ENCODE data around the gene L3MBTL3.

DNA sequence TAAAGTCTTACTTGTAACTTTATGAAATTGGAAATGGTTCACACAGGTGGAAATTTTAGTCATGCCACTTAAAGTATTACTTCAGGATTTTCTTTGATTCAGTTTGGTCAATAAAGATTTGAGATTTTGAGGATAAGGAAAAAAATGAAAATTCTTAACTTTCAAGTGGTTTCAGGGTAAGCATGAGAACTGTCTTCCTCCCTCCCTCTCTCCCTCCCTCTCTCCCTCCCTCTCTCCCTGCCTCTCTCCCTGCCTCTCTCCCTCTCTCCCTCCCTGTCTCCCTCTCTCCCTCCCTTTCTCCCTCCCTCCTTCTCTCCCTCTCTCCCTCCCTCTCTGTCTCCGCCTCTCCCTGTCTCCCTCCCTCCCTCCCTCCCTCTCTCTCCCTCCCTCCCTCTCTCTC is 36.9 kb downstream of the L3MBTL3 start:
- TF ChIP-seq, protein P1, sequence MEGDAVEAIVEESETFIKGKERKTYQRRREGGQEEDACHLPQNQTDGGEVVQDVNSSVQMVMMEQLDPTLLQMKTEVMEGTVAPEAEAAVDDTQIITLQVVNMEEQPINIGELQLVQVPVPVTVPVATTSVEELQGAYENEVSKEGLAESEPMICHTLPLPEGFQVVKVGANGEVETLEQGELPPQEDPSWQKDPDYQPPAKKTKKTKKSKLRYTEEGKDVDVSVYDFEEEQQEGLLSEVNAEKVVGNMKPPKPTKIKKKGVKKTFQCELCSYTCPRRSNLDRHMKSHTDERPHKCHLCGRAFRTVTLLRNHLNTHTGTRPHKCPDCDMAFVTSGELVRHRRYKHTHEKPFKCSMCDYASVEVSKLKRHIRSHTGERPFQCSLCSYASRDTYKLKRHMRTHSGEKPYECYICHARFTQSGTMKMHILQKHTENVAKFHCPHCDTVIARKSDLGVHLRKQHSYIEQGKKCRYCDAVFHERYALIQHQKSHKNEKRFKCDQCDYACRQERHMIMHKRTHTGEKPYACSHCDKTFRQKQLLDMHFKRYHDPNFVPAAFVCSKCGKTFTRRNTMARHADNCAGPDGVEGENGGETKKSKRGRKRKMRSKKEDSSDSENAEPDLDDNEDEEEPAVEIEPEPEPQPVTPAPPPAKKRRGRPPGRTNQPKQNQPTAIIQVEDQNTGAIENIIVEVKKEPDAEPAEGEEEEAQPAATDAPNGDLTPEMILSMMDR (IDR thresholded peaks at IDR 0.05), result no peak
- no peak for TF ChIP-seq TCF7 (CRISPR knock-in tag; IDR thresholded peaks at IDR 0.05; ENCODE audit: low read depth)
- TF ChIP-seq, protein P2, sequence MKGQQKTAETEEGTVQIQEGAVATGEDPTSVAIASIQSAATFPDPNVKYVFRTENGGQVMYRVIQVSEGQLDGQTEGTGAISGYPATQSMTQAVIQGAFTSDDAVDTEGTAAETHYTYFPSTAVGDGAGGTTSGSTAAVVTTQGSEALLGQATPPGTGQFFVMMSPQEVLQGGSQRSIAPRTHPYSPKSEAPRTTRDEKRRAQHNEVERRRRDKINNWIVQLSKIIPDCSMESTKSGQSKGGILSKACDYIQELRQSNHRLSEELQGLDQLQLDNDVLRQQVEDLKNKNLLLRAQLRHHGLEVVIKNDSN (CRISPR knock-in tag; IDR thresholded peaks at IDR 0.05), result no peak
- TF ChIP-seq, protein P3, sequence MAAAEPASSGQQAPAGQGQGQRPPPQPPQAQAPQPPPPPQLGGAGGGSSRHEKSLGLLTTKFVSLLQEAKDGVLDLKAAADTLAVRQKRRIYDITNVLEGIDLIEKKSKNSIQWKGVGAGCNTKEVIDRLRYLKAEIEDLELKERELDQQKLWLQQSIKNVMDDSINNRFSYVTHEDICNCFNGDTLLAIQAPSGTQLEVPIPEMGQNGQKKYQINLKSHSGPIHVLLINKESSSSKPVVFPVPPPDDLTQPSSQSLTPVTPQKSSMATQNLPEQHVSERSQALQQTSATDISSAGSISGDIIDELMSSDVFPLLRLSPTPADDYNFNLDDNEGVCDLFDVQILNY (CRISPR knock-in tag; IDR thresholded peaks at IDR 0.05), result no peak
